Mesendoderm (in vitro differentiated cells): ENCODE results near the gene SLC45A2.

Experiments
- DNase-seq: peaks from one replicate; pipeline ENCODE4 v3.0.0; 2013
- H2AK5ac ChIP-seq: 2 replicates; pipeline ENCODE4 v1.6.1; 2013; ENCODE audit warnings: low read length, inconsistent platforms
- H2BK120ac ChIP-seq: 2 replicates; pipeline ENCODE4 v1.6.1; 2013; ENCODE audit warnings: low read depth, mild to moderate bottlenecking, low read length, moderate library complexity, mixed read lengths
- H2BK15ac ChIP-seq: replicated peaks from 2 replicates; pipeline ENCODE4 v1.6.1; 2013; ENCODE audit warnings: low read depth, mild to moderate bottlenecking, moderate library complexity
- H2BK5ac ChIP-seq: 2 replicates; pipeline ENCODE4 v1.6.1; 2013; ENCODE audit warnings: low read length, inconsistent platforms
- H3K18ac ChIP-seq: 2 replicates; pipeline ENCODE4 v1.6.1; 2013; ENCODE audit warnings: mild to moderate bottlenecking, low read length, mixed read lengths
- H3K23ac ChIP-seq: one replicate; pipeline ENCODE4 v1.6.1; 2013; ENCODE audit warnings: low read length
- H3K27ac ChIP-seq: 2 replicates; pipeline ENCODE4 v1.5.1; 2013; ENCODE audit warnings: low read depth, mild to moderate bottlenecking, inconsistent platforms, low read length, moderate library complexity
- H3K27me3 ChIP-seq: 2 replicates; pipeline ENCODE4 v1.6.1; 2013; ENCODE audit warnings: low read length, control low read depth, mild to moderate bottlenecking, inconsistent platforms; ENCODE audit not compliant: insufficient read depth, poor library complexity
- H3K36me3 ChIP-seq: 2 replicates; pipeline ENCODE4 v1.6.1; 2013; ENCODE audit warnings: low read length, inconsistent platforms; ENCODE audit not compliant: control insufficient read depth, insufficient read depth
- H3K4ac ChIP-seq: one replicate; pipeline ENCODE4 v1.6.1; 2013; ENCODE audit warnings: low read depth, mild to moderate bottlenecking, low read length, moderate library complexity
- H3K4me1 ChIP-seq: 2 replicates; pipeline ENCODE4 v1.6.1; 2013; ENCODE audit warnings: low read depth, low read length, inconsistent platforms; ENCODE audit not compliant: control insufficient read depth
- H3K4me2 ChIP-seq: 2 replicates; pipeline ENCODE4 v1.6.1; 2013; ENCODE audit warnings: low read length
- H3K4me3 ChIP-seq: 2 replicates; pipeline ENCODE4 v1.5.1; 2013; ENCODE audit warnings: mild to moderate bottlenecking, low read length
- H3K56ac ChIP-seq: one replicate; pipeline ENCODE4 v1.6.1; 2013; ENCODE audit warnings: low read length
- H3K79me1 ChIP-seq: 2 replicates; pipeline ENCODE4 v1.6.1; 2013; ENCODE audit warnings: low read length, inconsistent platforms
- H3K79me2 ChIP-seq: 2 replicates; pipeline ENCODE4 v1.6.1; 2013; ENCODE audit warnings: mild to moderate bottlenecking, low read length; ENCODE audit not compliant: control insufficient read depth, insufficient read depth
- H3K9ac ChIP-seq: 2 replicates; pipeline ENCODE4 v1.6.1; 2013; ENCODE audit warnings: low read length, inconsistent platforms
- H4K5ac ChIP-seq: one replicate; pipeline ENCODE4 v1.6.1; 2013; ENCODE audit warnings: low read length
- H4K8ac ChIP-seq: one replicate; pipeline ENCODE4 v1.6.1; 2013; ENCODE audit warnings: low read depth, mild to moderate bottlenecking, control low read depth, low read length, moderate library complexity
- WGBS: extraction: QIAGEN DNeasy Blood & Tissue Kit; methylation state at CpG from one replicate; pipeline ENCODE4 v1.1.7; 2013; ENCODE audit warnings: low lambda C conversion rate, missing lambda C conversion rate; ENCODE audit not compliant: insufficient coverage; ENCODE audit errors: extremely low coverage; 5-methylcytosine and 5-hydroxymethylcytosine counted together

Gene SLC45A2

GRCh38 chr5:33975852-33976251 lies 8.6 kb downstream of the SLC45A2 start:
- Histone ChIP-seq H3K4me1 (no peaks in the 10 kb centered on the region), H2BK120ac (no peak overlapping the region), H3K23ac (no peak overlapping the region), H3K36me3 (no peaks in the 10 kb centered on the region), H2BK5ac (no peak overlapping the region), H2AK5ac (no peak overlapping the region), H3K56ac (no peak overlapping the region), H2BK15ac (no peak overlapping the region), H3K4me3 (no peak overlapping the region), H4K5ac (no peak overlapping the region), H3K27ac (no peak overlapping the region), H3K27me3 (no peaks in the 10 kb centered on the region), H3K79me1 (no peaks in the 10 kb centered on the region), H4K8ac (no peak overlapping the region), H3K4ac (no peak overlapping the region), H3K18ac (no peak overlapping the region), H3K4me2 (no peak overlapping the region), H3K79me2 (no peaks in the 10 kb centered on the region), H3K9ac (no peak overlapping the region)
- DNase-seq = no peak
- no CpG with 5 or more reads among the region's 5 CpGs for WGBS

GRCh38 chr5:33973271-33973670 lies 11.2 kb downstream of the SLC45A2 start:
- Histone ChIP-seq H4K5ac (no peak overlapping the region), H3K18ac (no peak overlapping the region), H3K4me3 (no peak overlapping the region), H3K4me1 (no peaks in the 10 kb centered on the region), H3K9ac (no peak overlapping the region), H3K4ac (no peak overlapping the region), H2BK15ac (no peak overlapping the region), H3K56ac (no peak overlapping the region), H3K79me1 (no peaks in the 10 kb centered on the region), H3K23ac (no peak overlapping the region), H3K4me2 (no peak overlapping the region), H3K27ac (no peak overlapping the region), H2BK5ac (no peak overlapping the region), H4K8ac (no peak overlapping the region), H3K79me2 (no peaks in the 10 kb centered on the region), H3K36me3 (no peaks in the 10 kb centered on the region), H3K27me3 (no peaks in the 10 kb centered on the region), H2AK5ac (no peak overlapping the region), H2BK120ac (no peak overlapping the region)
- DNase-seq = no peak
- no CpG with 5 or more reads among the region's 2 CpGs for WGBS

DNA sequence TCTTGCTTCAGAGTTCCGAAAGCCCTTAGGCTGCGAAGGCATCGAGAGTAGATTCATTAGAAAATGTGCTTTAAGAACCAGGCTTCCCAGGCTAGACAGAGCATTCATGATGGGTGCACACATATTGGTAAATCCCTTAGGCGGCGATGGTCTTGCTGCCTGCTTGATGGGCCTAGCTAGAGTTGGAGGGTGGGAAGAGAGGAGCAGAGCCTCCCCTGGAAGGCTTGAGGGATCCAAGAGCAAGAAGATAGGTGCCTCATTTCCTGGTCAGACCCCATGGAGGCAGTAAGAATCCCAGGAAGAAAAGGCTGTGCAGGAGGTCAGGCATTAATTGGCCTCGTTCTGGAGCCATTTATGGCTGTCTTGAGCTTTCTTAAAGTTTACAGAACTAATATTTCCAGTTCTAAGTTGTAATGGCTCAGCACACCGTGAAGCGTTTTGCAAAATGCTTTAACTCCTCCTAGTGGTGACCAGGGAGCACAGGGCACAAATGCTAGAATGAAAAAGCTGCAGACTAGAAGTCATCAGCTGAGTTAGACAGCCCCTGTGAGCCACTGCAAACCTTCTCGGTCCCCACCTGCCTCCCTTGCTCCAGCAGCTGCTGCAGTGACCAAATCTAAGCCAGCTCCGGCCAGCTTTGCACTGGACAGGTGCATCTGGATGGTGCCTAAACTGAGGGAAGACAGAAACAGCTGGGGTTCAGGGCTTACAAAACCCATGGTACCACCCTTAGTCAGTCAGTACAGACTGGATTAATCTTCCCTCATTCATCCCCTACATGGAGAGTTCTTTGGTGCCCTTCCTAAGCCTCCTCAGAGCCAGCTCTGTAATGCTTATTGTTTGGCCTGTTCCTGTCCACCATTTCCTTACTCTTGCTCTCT lies 14.7 kb downstream of the SLC45A2 start:
- no peak overlapping the region for H3K4me3 ChIP-seq
- no peak overlapping the region for H3K18ac ChIP-seq
- H3K4me1 ChIP-seq = no peaks in the 10 kb centered on the region
- no peaks in the 10 kb centered on the region for H3K79me1 ChIP-seq
- H2BK120ac ChIP-seq = no peak overlapping the region
- no peak overlapping the region for H2BK15ac ChIP-seq
- no peak overlapping the region for H2BK5ac ChIP-seq
- H3K56ac ChIP-seq = no peak overlapping the region
- no peak overlapping the region for H3K9ac ChIP-seq
- H3K79me2 ChIP-seq = no peaks in the 10 kb centered on the region
- DNase-seq = peak; percentile 64
- no peak overlapping the region for H3K23ac ChIP-seq
- H3K4ac ChIP-seq = no peak overlapping the region
- no peak overlapping the region for H4K5ac ChIP-seq
- no peaks in the 10 kb centered on the region for H3K27me3 ChIP-seq
- no peak overlapping the region for H3K4me2 ChIP-seq
- H3K36me3 ChIP-seq = no peaks in the 10 kb centered on the region
- WGBS = no CpG with 5 or more reads among the region's 10 CpGs
- no peak overlapping the region for H3K27ac ChIP-seq
- no peak overlapping the region for H2AK5ac ChIP-seq
- H4K8ac ChIP-seq = no peak overlapping the region

- no peaks in the 10 kb centered on the region for H3K79me1 ChIP-seq
- H3K4ac ChIP-seq = no peak overlapping the region
- no peak overlapping the region for H2BK120ac ChIP-seq
- no peaks in the 10 kb centered on the region for H3K4me1 ChIP-seq
- WGBS = no CpG with 5 or more reads among the region's 3 CpGs
- no peak overlapping the region for H3K23ac ChIP-seq
- H3K27ac ChIP-seq = no peak overlapping the region
- no peak overlapping the region for H3K18ac ChIP-seq
- no peak overlapping the region for H3K9ac ChIP-seq
- H4K8ac ChIP-seq = no peak overlapping the region
- H3K56ac ChIP-seq = no peak overlapping the region
- peak; percentile 8 for DNase-seq
- no peak overlapping the region for H2BK15ac ChIP-seq
- no peak overlapping the region for H3K4me2 ChIP-seq
- no peaks in the 10 kb centered on the region for H3K79me2 ChIP-seq
- H4K5ac ChIP-seq = no peak overlapping the region
- no peaks in the 10 kb centered on the region for H3K36me3 ChIP-seq
- H3K27me3 ChIP-seq = no peaks in the 10 kb centered on the region
- H2BK5ac ChIP-seq = no peak overlapping the region
- H2AK5ac ChIP-seq = no peak overlapping the region
- H3K4me3 ChIP-seq = no peak overlapping the region
These were observed 16.1 kb downstream of the SLC45A2 start for GRCh38 chr5:33968211-33969005.

GRCh38 chr5:33966805-33967204 lies 17.7 kb downstream of the SLC45A2 start:
- no peak overlapping the region for H3K4me2 ChIP-seq
- H3K56ac ChIP-seq = no peak overlapping the region
- H4K8ac ChIP-seq = no peak overlapping the region
- H3K27ac ChIP-seq = no peak overlapping the region
- H3K36me3 ChIP-seq = no peaks in the 10 kb centered on the region
- H3K4me1 ChIP-seq = no peaks in the 10 kb centered on the region
- no peak overlapping the region for H2BK15ac ChIP-seq
- no peaks in the 10 kb centered on the region for H3K27me3 ChIP-seq
- no peak overlapping the region for H2AK5ac ChIP-seq
- no peak overlapping the region for H3K23ac ChIP-seq
- no peaks in the 10 kb centered on the region for H3K79me2 ChIP-seq
- H2BK5ac ChIP-seq = no peak overlapping the region
- no peak overlapping the region for H3K4me3 ChIP-seq
- no peak overlapping the region for H3K9ac ChIP-seq
- no CpG with 5 or more reads among the region's 2 CpGs for WGBS
- H4K5ac ChIP-seq = no peak overlapping the region
- no peak overlapping the region for H3K4ac ChIP-seq
- H3K79me1 ChIP-seq = no peaks in the 10 kb centered on the region
- no peak overlapping the region for H2BK120ac ChIP-seq
- H3K18ac ChIP-seq = no peak overlapping the region
- no peak for DNase-seq
